SJCRH30 (cell line): Measurements from ENCODE around the gene TMEM52. TPM values are rescaled to one million over a fixed set of nuclear protein-coding genes. Genes with fewer than 3 reads are reported as not detected.

Experiments used
- DNase-seq, 2 experiments: peaks; one replicate each; pipeline ENCODE4 v3.0.0-alpha.2; 2015 to 2020
- H3K27ac ChIP-seq: fragments of 250-450 bp; sonication (Bioruptor Pico); 2 replicates; pipeline ENCODE4 v1.5.1; 2020; ENCODE audit warnings: mild to moderate bottlenecking, moderate library complexity
- H3K27me3 ChIP-seq: fragments of 250-450 bp; sonication (Bioruptor Pico); 2 replicates; pipeline ENCODE4 v1.5.1; 2020; ENCODE audit warnings: mild to moderate bottlenecking, moderate library complexity
- H3K36me3 ChIP-seq: fragments of 250-450 bp; sonication (Bioruptor Pico); 2 replicates; pipeline ENCODE4 v1.5.1; 2020; ENCODE audit warnings: mild to moderate bottlenecking, moderate library complexity
- H3K4me1 ChIP-seq: fragments of 250-450 bp; sonication (Bioruptor Pico); 2 replicates; pipeline ENCODE4 v1.5.1; 2020; ENCODE audit warnings: mild to moderate bottlenecking, moderate library complexity
- H3K4me3 ChIP-seq: fragments of 250-450 bp; sonication (Bioruptor Pico); 2 replicates; pipeline ENCODE4 v1.5.1; 2020; ENCODE audit warnings: mild to moderate bottlenecking, moderate library complexity
- H3K9me3 ChIP-seq: fragments of 250-450 bp; sonication (Bioruptor Pico); replicated peaks from 2 replicates; pipeline ENCODE4 v1.5.1; 2020; ENCODE audit warnings: mild to moderate bottlenecking, moderate library complexity
- total RNA-seq: library from RNA; depleted of rRNA; stranded (reverse); fragments of >200 nt; shearing (Covaris generic); gene quantifications from 2 replicates; pipeline ENCODE4 v1.2.3, GENCODE V29; 2014

TMEM52 gene
- total RNA-seq, 1 experiment from 2014 or later, result 1.0 TPM

DNA sequence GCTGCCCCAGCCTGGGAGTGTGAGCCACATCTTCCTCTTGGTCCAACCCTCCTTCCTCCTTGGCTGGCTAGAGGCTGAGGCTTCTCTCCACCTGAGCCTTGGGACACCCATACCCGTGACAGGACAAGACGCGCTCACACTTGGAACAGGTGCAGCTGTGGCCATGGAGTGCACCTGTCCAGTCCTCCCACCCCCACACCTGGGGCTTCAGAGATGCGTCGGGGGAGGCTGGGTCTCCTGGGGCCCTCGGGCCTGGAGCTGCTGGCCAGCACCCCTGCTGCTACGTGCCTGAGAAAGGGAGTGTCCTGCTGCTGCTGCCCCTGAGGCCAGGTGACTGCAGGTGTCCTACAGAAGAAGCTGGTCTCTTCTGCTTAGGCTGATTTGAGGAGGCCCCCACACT is 37.0 kb upstream of the TMEM52 start:
- Histone ChIP-seq H3K27me3 (peaks cover 22% of the 10 kb centered on the region), H3K4me1 (peaks cover 3% of the 10 kb centered on the region; the same call in 1 of the 2 replicates), H3K27ac (no peak overlapping the region), H3K36me3 (no peaks in the 10 kb centered on the region), H3K4me3 (no peak overlapping the region), H3K9me3 (no peaks in the 10 kb centered on the region)
- DNase-seq, result no peak

DNA sequence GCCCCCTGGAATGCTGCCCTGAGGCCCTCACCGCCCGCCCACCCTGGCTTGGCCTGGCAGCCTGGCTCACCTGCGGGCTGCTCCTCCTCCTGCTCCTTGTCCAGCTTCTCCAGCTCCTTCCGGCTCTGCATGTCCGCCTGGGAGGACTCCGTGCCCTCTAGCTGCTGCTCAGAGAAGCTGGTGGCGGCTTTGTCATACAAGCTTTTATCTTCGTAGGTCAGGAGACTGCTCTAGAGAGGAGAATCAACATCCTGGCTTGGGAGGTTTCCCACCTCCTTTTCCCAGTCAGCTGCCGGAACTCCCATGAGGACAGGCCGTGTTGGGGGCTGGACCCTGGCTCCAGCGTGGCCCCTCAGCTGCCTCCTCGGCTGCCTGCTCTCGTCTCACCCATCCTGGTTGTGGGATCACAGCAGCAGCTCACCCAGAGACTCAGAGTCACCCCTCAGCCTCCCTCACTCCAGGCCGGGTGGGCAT is 36.6 kb upstream of the TMEM52 start:
- H3K4me3 ChIP-seq, result no peak overlapping the region
- H3K36me3 ChIP-seq, result no peaks in the 10 kb centered on the region
- H3K4me1 ChIP-seq, result peaks cover 3% of the 10 kb centered on the region; the same call in 1 of the 2 replicates
- peaks cover 1% of the 10 kb centered on the region; the same call in 1 of the 2 replicates for H3K9me3 ChIP-seq
- peaks cover 17% of the 10 kb centered on the region for H3K27me3 ChIP-seq
- no peak for DNase-seq
- no peak overlapping the region for H3K27ac ChIP-seq

DNA sequence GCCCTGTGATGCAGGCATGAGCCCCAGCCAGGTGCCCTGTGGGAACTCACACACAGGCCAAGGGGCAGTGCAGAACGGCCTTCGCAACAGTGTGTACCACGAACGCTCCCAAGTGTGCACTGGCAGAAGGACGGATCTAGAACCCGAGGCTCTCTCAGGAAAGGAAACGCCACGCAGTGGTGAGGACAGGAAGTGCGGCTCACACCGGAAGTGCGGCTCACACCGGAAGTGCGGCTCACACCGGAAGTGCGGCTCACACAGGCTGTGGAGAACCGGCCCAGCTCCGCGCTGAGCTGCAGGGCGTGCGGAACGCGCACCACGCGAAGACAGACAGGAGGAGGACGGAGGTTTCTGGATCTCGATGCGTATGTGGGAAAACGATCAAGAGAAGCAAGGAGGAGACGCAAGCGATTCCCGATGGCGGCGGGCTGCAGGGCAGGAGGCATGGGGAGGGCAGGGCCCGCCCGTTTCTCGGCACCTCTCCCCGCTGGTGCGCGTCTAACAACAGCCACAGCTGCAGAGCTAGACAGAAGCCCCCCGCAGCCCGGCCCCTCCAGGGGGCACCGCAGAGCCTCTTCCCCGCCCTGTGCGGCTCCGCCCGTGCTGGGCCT is 35.9 kb upstream of the TMEM52 start:
- peaks cover 15% of the 10 kb centered on the region for H3K27me3 ChIP-seq
- H3K4me1 ChIP-seq, result peaks cover 3% of the 10 kb centered on the region; the same call in 1 of the 2 replicates
- peaks cover 5% of the 10 kb centered on the region; the same call in 1 of the 2 replicates for H3K9me3 ChIP-seq
- H3K36me3 ChIP-seq, result no peaks in the 10 kb centered on the region
- DNase-seq, result peak in 1 of 2 experiments; percentile 17
- no peak overlapping the region for H3K4me3 ChIP-seq
- no peak overlapping the region for H3K27ac ChIP-seq

DNA sequence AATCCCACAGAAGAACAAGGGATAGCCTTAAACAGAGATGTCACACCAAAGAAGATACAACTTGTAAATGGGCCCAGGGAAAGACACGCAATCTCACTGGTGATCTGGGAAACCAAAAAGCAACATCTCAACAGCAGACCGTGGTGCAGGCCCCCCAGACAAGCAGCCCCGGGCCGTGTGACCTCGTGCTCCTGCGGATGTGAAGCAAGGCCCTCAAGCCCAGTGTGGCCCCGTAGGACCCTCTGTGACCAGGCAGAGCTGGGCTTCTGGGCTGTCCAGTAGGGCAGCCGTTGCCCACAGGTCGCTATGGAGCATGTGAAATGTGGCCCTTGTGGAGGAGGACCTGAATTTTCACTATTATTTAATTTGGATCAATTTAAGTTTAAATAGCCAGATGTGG is 34.9 kb upstream of the TMEM52 start:
- Histone ChIP-seq H3K4me1 (no peaks in the 10 kb centered on the region), H3K9me3 (peaks cover 5% of the 10 kb centered on the region; the same call in 1 of the 2 replicates), H3K27ac (no peak overlapping the region), H3K27me3 (peaks cover 20% of the 10 kb centered on the region), H3K4me3 (no peak overlapping the region), H3K36me3 (no peaks in the 10 kb centered on the region)
- no peak for DNase-seq

DNA sequence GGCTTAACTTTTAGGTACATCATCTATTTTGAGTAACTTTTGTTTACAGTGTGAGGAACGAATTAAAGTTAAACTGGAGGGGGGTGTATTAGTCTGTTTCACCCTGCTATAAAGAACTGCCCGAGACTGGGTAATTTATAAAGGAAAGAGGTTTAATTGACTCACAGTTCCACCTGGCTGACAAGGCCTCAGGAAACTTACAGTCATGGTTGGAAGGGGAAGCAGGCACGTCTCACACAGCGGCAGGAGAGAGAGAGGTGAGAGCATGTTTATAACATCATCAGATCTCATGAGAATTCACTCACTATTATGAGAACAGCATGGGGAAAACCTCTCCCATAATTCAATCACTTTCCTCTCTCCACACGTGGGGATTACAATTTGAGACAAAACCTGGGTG is 31.9 kb upstream of the TMEM52 start:
- H3K27me3 ChIP-seq, result peaks cover 21% of the 10 kb centered on the region
- H3K4me3 ChIP-seq, result no peak overlapping the region
- no peak overlapping the region for H3K27ac ChIP-seq
- no peak for DNase-seq
- no peaks in the 10 kb centered on the region for H3K4me1 ChIP-seq
- peaks cover 5% of the 10 kb centered on the region; the same call in 1 of the 2 replicates for H3K9me3 ChIP-seq
- no peaks in the 10 kb centered on the region for H3K36me3 ChIP-seq

DNA sequence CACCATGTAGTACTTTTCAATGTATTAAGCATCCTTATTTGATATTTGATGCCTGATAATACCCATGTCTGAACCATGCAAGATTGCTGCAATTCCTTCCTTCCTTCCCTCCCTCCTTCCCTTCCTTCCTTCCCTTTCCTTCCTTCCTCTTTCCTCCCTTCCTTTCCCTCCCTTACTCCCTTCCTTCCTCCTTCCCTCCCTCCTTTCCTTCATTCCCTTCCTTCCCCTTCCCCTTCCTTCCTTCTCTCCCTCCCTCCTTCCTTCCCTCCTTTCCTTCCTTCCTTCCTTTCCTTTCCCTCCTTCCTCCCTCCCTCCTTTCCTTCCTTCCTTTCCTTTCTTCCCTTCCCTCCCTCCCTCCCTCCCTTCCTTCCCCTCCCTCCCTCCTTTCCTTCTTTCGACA is 29.7 kb upstream of the TMEM52 start:
- Histone ChIP-seq H3K9me3 (peaks cover 5% of the 10 kb centered on the region; the same call in 1 of the 2 replicates), H3K27ac (no peak overlapping the region), H3K4me3 (no peak overlapping the region), H3K27me3 (peaks cover 21% of the 10 kb centered on the region), H3K36me3 (no peaks in the 10 kb centered on the region), H3K4me1 (no peaks in the 10 kb centered on the region)
- DNase-seq, result no peak

DNA sequence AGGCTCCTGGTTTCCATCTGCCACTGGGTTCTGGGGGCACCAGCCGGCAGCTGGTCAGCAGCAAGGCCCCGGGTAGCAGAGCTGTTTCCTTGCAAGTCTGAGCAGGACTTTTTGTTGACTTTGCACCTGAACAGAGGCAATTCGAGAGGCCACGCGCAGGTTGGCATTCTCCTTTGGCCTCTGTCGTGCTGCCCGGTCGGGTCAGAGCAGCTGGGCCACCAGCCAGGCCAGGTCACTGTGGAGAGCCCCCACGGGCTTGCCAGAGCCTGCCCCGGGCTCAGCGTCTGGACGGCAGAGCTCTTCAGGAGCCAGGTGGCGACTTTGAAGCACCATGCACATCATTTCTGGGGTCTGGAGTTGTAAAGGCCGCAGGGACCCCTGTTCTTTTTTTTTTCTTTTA is 28.4 kb upstream of the TMEM52 start:
- H3K27ac ChIP-seq, result no peak overlapping the region

DNA sequence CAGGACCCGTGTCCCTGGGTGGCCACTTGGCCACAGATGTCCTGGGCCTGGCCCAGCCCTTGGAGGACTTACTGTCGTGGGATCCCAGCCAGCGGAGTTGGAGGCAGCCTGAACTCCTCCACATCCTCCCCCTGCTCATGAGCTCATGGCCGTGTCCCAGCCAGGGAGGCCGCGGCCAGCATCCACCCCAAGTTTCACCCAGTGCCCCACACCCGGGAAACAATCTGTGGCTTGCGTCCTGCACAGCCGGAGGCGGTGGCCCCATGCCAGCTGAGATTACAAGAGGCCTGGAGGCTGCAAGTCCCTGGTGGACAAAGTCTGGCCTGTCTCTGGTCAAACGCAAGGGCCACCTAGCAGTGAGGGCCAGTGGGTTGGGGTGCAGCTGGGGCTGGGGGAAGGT is 27.5 kb upstream of the TMEM52 start:
- peaks cover 14% of the 10 kb centered on the region for H3K4me1 ChIP-seq
- DNase-seq, result peak; percentile 38 to 47
- H3K27me3 ChIP-seq, result peaks cover 20% of the 10 kb centered on the region
- no peak overlapping the region for H3K4me3 ChIP-seq
- H3K9me3 ChIP-seq, result peaks cover 5% of the 10 kb centered on the region; the same call in 1 of the 2 replicates
- no peak overlapping the region for H3K27ac ChIP-seq
- no peaks in the 10 kb centered on the region for H3K36me3 ChIP-seq

More for the DNA sequence above, 28.4 kb upstream of the TMEM52 start:
- Histone ChIP-seq H3K27me3 (peaks cover 16% of the 10 kb centered on the region), H3K9me3 (peaks cover 5% of the 10 kb centered on the region; the same call in 1 of the 2 replicates), H3K4me3 (no peak overlapping the region), H3K36me3 (no peaks in the 10 kb centered on the region), H3K4me1 (peaks cover 7% of the 10 kb centered on the region)
- DNase-seq, result peak in 1 of 2 experiments; percentile 2

DNA sequence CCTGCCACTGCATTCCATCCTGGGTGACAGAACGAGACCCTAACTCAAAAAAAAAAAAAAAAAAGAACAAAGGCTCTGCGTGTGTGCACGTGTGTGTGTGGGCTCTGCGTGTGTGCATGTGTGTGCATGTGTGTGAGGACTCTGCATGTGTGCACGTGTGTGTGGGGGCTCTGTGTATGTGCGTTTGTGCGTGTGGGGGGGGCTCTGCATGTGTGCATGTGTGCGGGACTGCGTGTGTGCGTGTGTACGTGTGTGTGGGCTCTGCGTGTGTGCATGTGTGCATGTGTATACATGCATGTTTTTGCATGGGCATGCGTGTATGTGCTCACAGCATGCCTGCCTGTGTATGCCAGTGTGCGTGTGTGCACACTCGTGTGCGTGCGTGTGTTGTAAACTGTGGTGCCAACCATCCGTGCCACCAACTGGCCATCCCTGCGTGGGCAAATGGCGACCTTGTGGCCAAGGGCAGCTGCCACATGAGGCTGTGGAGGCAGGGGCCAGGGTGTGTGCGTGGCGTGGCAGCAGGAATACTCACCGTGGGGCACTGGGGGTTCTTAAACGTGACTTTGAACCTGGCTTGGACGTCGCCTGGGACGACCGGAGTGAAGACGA is 26.8 kb upstream of the TMEM52 start:
- Histone ChIP-seq H3K4me1 (peaks cover 14% of the 10 kb centered on the region), H3K27ac (no peak overlapping the region), H3K9me3 (peaks cover 5% of the 10 kb centered on the region; the same call in 1 of the 2 replicates), H3K36me3 (no peaks in the 10 kb centered on the region), H3K4me3 (no peak overlapping the region), H3K27me3 (peaks cover 20% of the 10 kb centered on the region)
- no peak for DNase-seq

DNA sequence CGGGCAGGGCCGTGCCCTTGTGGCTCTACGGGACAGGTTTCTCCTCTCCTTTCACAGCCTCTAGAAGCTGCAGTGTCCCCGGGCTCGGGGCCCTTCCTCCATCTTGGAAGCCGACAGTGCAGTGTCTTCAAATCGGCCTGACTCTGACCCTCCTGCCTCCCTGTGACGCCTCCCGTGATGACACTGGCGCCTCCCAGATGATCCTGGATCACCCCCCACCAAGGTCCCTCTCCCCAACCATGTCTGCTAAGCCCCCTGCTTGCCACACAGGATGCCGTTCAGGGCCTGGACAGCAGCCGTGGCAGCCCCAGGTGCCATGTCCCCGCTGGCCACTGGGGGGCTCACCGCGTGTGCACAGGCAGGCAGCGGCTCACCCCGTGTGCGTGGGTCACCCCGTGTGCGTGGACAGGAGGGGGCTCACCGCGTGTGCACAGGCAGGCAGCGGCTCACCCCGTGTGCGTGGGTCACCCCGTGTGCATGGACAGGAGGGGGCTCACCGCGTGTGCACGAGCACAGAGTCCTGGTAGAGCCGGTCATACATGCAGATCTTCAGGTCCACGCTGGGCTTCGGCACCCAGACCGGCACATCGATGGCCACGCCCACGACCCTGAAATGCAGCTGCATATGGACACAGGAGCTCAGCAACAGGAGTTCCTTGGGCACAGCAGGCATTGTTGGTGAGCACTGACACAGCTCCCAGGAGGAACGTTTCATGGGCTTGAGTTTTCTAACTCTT is 24.9 kb upstream of the TMEM52 start:
- H3K27ac ChIP-seq, result no peak overlapping the region; the same call in 1 of the 2 replicates
- peaks cover 11% of the 10 kb centered on the region for H3K27me3 ChIP-seq
- H3K9me3 ChIP-seq, result no peaks in the 10 kb centered on the region
- no peaks in the 10 kb centered on the region for H3K36me3 ChIP-seq
- peaks cover 14% of the 10 kb centered on the region for H3K4me1 ChIP-seq
- peak; percentile 73 to 78 for DNase-seq
- H3K4me3 ChIP-seq, result peak overlapping the region; percentile 42

DNA sequence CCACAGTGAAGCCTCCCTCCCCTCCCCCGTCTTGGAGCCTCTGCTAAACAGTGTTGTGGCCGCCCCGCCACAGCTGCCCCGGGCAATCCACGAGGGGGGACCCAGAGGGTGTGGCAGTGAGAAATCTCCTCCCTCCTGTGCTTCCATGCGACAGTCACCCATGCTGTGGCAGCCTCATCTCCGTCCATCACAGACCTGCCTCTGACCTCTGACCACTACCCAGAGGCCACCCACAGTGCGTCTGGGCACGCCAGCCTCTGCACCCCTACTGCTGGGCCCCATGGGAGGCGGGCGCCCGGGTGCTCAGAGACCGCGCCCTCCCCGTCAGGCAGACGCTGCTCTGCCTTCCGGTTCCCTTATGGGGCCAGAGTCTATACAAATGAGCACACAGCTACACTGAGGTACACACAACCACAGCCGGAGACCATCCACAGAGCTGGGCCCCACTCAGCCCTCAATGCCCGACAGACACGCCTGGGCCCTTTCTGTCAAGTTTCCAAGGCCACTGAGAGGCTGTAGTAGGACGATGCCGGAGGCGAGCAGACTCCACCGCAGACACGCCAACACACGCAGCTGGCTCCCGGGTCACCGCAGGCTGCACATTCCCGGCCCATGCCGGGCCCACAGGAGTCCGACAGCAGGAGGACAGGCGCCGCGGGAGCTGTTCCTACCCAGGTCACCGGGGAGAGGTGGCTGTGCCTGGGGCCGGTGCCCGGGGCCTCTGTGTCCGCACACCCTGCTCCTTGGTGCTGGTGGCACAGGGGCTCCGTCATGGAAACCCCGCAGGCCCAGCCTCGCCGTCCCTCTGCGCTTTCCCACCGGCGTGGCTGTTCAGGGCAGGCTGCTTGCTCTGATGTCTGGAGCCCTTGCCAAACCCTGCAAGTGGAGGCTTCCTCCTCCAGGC is 23.9 kb upstream of the TMEM52 start:
- peak; percentile 69 to 71 for DNase-seq
- Histone ChIP-seq H3K4me3 (peak overlapping the region; percentile 42), H3K27ac (no peak overlapping the region; the same call in 1 of the 2 replicates), H3K27me3 (peaks cover 11% of the 10 kb centered on the region), H3K9me3 (no peaks in the 10 kb centered on the region), H3K4me1 (peaks cover 14% of the 10 kb centered on the region), H3K36me3 (no peaks in the 10 kb centered on the region)

DNA sequence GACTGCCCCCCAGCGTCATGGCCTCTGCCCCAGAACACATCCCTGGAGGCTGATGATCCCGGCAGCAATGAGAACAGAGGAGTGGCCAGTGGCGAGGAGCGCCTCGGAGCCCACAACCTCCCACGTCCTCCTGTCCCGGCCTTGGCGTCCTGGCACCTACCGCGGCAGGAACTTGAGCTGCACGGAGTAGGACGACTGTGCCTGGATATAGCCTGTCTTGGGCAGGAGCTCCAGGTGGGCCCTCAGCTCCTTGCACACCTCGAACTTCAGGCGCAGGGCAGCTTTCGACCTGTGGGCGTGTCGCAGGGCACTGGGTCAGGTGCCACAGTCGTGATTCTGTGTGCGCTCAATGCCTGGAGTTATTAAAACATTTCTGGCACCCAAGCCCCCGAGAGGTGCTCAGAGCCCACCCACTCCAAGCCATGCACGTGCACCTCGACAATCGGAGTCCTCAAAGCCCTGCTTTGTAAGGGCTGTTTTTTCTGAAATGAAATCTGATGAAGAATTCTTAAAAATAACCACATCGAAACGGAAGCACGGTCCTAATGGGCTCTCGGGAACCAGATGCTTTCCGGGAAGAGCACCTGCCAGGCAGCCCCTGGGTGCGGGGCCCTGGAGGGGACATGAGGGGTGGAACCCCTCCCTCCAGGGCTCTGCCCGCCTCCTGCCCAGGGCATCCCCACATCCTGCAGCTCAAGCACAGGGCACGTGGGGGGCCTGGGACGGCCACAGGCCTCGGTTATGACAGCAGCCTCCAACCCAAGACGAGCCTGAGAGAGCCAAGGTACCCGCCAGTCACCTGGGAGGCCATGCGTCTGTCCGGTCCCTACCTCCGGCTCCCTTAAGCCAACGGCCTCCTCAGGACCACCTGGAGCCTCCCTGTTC is 23.0 kb upstream of the TMEM52 start:
- peak overlapping the region; percentile 42 for H3K4me3 ChIP-seq
- H3K27ac ChIP-seq, result no peak overlapping the region
- H3K36me3 ChIP-seq, result no peaks in the 10 kb centered on the region
- peaks cover 12% of the 10 kb centered on the region for H3K27me3 ChIP-seq
- H3K9me3 ChIP-seq, result no peaks in the 10 kb centered on the region
- H3K4me1 ChIP-seq, result peaks cover 14% of the 10 kb centered on the region
- DNase-seq, result peak in 1 of 2 experiments; percentile 2

DNA sequence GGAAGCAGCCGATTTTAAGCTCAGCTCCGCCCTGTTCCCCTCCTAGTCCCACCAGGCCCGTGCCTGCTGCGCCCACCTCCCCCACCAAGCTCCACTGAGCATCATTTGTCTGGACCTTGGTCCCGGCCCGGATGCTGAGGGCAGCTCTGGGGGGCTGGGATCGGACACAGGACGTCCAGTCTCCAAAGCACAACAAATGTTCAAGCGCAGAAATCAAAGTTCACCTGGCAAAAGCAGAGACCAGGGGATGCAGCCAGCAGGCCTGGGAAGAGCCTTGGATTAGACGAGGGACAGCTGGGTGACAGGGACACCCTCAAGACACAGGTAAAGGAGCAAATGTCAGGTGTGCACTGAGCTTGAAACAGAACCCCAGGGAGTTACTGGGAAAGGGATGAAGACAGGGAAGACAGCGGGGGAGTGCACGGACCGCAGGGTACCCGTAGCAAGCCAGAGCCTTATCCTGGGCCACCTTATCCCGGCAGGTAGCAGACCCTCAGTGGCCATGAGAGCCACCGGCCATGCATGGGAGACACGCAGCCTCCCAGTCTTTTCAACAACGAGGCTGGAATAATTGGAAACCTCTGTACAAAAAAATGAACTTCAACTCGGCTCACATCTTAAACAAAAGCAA is 22.2 kb upstream of the TMEM52 start:
- Histone ChIP-seq H3K4me1 (peaks cover 14% of the 10 kb centered on the region), H3K36me3 (no peaks in the 10 kb centered on the region), H3K27me3 (peaks cover 10% of the 10 kb centered on the region; the same call in 1 of the 2 replicates), H3K4me3 (no peak overlapping the region), H3K27ac (no peak overlapping the region), H3K9me3 (no peaks in the 10 kb centered on the region)
- peak in 1 of 2 experiments; percentile 3 for DNase-seq
